ENCODE data around the gene WNT5A.
"Not testable (repeated sequence)": the region's sequence is repeated elsewhere in the genome, so short reads cannot be mapped to it uniquely, and the experiment has no call there.

The WNT5A gene

DNA sequence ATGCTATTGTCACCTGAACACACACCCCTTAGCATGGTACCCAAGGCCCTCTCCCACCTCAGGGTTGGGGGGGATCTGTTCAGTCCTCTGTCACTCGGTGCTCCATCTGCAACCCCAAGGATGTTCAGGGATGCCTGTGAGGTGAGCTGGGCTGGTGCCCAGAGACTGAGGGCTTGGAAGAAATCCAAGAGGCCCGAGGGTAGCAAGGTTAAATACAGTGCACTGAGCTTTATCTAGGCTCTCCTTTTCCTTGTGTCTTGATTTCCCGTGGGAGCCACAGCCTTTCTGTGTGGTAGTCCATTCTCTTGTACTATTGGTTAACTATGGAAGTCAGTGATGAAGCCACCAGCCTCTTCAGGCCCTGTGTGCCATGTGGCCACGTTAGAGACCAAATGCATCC is 18.7 kb upstream of the WNT5A start:
- DNase-seq (ENCODE audit: low read depth in 2 of 2), result no peak

- not testable (repeated sequence) for DNase-seq (ENCODE audit: low read depth in 2 of 2)
Measured at GRCh38 chr3:55505102-55505501, 18.0 kb upstream of the WNT5A start.

GRCh38 chr3:55501905-55502304 is 14.8 kb upstream of the WNT5A start:
- DNase-seq (ENCODE audit: low read depth in 2 of 2), result no peak

DNA sequence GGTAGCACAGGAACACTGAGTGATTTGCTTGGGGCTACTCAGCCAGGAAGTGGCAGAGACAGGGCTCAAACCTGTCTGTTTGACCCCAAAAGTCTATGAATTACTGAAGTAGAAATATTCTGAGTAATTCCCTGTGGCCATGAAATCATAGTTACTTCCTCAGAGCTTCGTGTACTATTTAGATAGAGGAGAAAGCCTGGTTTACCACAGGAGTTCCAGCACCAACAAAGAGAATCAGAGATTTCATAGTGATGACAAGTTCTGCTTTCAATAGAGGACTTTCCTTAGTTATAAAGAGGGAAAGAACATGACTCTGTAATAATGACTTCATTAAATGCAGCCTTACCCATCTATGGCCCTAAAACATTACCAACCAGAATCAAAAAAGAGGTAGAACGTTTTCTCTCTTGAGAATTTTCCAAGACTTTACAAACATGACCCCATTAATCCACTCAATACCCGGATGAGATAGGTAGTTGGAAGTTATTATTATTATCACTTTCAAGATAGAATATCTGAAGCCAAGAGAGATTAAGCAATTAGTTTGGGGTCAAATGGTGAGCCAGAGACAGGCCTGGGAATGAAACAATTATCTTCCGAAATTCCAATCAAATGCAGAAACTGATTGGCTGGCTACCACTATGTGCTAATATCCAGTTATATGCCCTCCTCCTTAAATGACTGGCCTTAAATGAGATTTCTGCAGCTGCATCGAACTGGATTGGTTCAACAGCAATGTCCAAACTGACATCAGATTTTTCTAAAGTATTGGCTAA is 13.6 kb upstream of the WNT5A start:
- DNase-seq (ENCODE audit: low read depth in 2 of 2), result no peak

DNA sequence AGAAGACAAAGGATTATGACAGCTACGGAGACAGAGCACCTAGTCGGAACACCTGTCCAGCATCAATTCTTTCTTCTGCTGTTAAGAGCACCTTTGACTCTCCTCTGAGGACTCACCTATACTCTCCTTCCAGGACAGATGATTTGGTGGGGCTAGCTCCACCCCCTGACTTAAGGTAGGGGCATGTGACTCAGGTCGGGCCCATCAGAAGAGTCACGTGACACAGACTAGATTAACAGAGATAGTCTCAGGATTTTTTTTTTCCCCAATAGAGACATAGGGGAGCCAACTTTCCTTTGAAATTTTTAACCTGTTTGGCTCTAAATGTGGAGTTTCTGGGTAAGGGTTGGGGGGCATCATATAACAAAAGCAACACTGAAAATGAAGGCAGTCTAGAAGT is 11.4 kb upstream of the WNT5A start:
- no peak for DNase-seq (ENCODE audit: low read depth in 2 of 2)

- no peak for DNase-seq (ENCODE audit: low read depth in 2 of 2)
Measured at GRCh38 chr3:55497250-55497649, 10.1 kb upstream of the WNT5A start.

- DNase-seq (ENCODE audit: low read depth in 2 of 2), result no peak
Measured at GRCh38 chr3:55494976-55495375, 7.9 kb upstream of the WNT5A start.

- DNase-seq (ENCODE audit: low read depth in 2 of 2), result no peak
Measured at GRCh38 chr3:55492976-55493375, 5.9 kb upstream of the WNT5A start.

- no peak for DNase-seq (ENCODE audit: low read depth in 2 of 2)
Measured at GRCh38 chr3:55491296-55491816, 4.2 kb upstream of the WNT5A start.

GRCh38 chr3:55490276-55490913 is 3.3 kb upstream of the WNT5A start:
- DNase-seq (ENCODE audit: low read depth in 2 of 2), result no peak

DNA sequence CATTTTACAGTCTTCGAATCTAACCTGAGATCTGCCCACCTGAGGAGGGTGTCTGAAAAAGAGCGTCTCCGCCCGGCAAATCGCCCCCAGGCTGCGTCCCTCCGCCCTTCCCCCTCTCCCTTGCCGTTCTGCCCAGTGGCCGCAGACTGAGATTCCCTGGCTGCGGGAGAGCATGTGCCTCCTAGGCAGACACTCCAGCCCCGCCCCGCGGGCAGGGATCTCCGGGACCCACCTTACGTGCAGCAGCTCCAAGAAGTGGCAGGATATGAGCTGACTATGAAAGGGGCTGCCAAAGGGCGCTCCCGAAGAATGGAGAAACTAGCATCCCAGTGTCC is 2.7 kb upstream of the WNT5A start:
- DNase-seq (ENCODE audit: low read depth in 2 of 2), result no peak

- no peak for DNase-seq (ENCODE audit: low read depth in 2 of 2)
Measured at GRCh38 chr3:55488398-55489055, 1.4 kb upstream of the WNT5A start.

- DNase-seq (ENCODE audit: low read depth in 2 of 2), result no peak
Measured at GRCh38 chr3:55487381-55488241, 505 bp upstream of the WNT5A start.

- no peak for DNase-seq (ENCODE audit: low read depth in 2 of 2)
Measured at GRCh38 chr3:55486101-55486856, 827 bp downstream of the WNT5A start.

DNA sequence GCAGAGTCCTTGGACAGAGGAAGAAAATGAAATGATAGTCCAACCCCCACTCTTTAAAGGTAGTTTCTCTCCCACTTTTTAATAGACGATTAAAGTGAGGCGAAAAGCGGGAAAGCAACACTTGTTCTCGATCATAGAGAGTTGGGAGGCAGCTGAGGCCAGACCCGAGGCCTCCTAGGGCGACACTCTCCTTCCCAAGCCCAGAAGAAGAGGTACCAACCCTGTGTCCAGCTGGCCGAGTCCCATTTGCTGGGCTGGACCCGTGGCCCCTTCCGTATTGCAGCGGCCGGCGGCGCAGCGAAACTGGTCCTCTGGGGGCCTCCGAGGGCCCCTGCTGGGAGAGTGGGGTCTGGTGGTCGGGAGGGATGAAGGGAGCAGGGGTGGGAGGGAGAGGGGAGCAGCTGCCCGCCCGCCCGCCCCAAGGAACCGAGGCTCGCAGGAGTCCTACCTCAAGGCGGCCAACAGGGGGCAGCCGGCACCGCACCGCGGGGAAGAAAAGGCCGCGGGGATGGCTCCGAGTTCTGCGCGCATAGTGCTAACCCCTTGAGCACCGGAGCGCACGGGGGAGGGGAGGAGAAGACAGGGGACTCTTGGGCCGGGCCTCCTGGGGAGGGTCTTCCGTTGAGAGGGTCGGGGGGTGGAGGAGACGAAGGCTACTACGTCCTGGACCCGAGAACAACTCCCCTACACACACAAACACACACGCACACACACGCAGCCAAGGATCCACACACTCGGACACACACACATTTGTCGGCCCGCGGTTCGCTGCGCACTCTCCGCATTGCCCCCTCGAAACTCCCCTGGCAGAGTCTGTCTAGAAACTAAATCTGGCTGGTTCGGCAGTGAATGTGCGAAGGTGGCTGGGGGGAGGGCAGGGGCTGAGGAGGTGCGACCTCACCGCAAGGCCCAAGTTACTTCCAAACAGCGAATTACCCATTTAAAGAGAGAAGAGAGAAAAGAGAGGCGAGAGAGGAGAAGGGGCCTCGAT is 2.0 kb downstream of the WNT5A start:
- no peak for DNase-seq (ENCODE audit: low read depth in 2 of 2)

DNA sequence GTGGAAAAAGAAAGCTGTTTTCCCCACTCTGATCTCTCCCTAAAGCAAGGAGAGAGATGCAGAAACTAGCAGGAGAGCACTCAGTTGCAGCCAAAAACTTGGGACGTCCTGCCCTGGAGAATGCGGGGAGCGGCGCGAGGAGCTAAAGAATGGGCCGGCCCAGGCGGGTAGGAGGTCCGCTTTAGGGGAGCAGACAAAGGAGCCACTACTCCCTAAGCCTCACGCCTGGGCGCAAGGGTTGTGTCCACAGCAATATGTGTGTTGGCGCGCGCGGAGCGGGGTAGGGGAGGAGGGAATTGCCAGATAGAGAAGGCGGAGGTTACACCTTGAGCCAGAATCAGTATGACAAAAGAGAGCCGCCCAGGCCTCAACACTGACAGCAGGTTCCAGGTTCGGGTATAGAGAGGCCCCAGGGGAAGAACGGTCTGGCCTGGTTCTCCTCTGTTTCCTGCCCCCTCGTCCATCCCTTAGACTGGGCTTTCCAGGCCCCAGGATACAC is 2.9 kb downstream of the WNT5A start:
- no peak for DNase-seq (ENCODE audit: low read depth in 2 of 2)

GRCh38 chr3:55483196-55484095 is 3.7 kb downstream of the WNT5A start:
- no peak for DNase-seq (ENCODE audit: low read depth in 2 of 2)

DNA sequence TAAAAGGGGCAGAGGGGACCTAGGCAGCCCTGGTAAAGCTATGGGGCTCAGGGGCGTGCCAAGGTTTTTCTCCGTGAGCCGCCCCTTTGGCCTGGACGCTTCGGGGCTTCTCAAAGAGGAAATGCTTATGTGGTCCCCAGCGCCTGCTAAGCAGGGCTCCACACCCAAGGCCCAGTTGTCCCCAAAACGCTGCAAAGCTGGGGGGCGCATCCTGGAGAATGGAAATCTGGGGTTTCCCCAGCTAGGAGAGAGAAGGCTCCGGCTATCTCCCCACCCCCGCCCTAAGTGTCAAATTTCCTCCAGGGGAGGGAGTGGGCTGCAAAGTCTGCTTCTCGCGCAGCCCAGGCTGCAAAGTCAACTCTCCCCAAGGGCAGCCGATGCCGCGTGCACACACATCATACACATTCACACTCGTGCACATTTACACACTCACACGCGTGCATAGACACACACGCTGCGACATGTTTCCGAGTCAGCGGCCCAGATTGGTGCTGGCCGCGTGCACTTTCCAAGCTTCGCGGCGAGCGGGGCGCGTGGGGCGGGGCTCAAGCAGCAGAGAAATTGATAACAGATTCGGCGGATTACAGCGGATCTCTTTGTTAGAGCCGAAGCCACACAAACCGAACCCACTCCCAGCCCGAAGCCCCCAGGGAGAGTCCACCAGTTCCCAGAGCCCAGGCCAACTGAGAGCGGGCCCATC is 4.5 kb downstream of the WNT5A start:
- no peak for DNase-seq (ENCODE audit: low read depth in 2 of 2)

Data from activated CD8-positive, alpha-beta memory T cell treated with anti-CD3 and anti-CD28 coated beads for 4 hours (primary cell).